ENCODE data around the gene GIPC3.

GRCh38 chr19:3634496-3635045 is 49.3 kb downstream of the GIPC3 start:
- TF ChIP-seq CTCF (IDR thresholded peaks at IDR 0.05; ENCODE audit: low read depth, low read length) = no peak
- TF ChIP-seq POLR2A (IDR thresholded peaks at IDR 0.05; ENCODE audit: extremely low read depth, insufficient read length) = no peak
- no peak for TF ChIP-seq MAX (IDR thresholded peaks at IDR 0.05; ENCODE audit: low read depth, low read length)
- no peak for TF ChIP-seq MYC (IDR thresholded peaks at IDR 0.05; ENCODE audit: low read depth, low read length)
